Stimulated activated CD4-positive, alpha-beta T cell treated with anti-CD3 and anti-CD28 coated beads, Interleukin-12 subunit alpha, Interleukin-12 subunit beta, amount 100 ng/mL, for 48 hours (primary cell): ENCODE results near the gene LOC101059915.
A peak's percentile ranks its signal among the peaks of the same experiment; 100 is the strongest.
"Not testable (repeated sequence)": the region's sequence is repeated elsewhere in the genome, so short reads cannot be mapped to it uniquely, and the experiment has no call there.

Experiments
- DNase-seq, 3 donors: peaks; one replicate each; pipeline ENCODE4 v3.0.0-alpha.2; 2020; ENCODE audit warnings: low read depth in 2 of 3, low spot score in 1 of 3

LOC101059915 gene

GRCh38 chrX:71638409-71638808, 28.9 kb upstream of the LOC101059915 start:
- DNase-seq, result no peak

GRCh38 chrX:71640002-71640401, 27.3 kb upstream of the LOC101059915 start:
- DNase-seq, result no peak

GRCh38 chrX:71644406-71644805, 22.9 kb upstream of the LOC101059915 start:
- DNase-seq, result not testable (repeated sequence)

- no peak for DNase-seq
Measured at GRCh38 chrX:71650333-71650969, 16.9 kb upstream of the LOC101059915 start.

GRCh38 chrX:71652405-71652804, 14.9 kb upstream of the LOC101059915 start:
- peak in 1 of 3 donors; percentile 78 for DNase-seq

- DNase-seq, result no peak
Measured at GRCh38 chrX:71653344-71653743, 14.0 kb upstream of the LOC101059915 start.

GRCh38 chrX:71657267-71657666, 10.1 kb upstream of the LOC101059915 start:
- no peak for DNase-seq

GRCh38 chrX:71659342-71659741, 8.0 kb upstream of the LOC101059915 start:
- no peak for DNase-seq

GRCh38 chrX:71659959-71660358, 7.4 kb upstream of the LOC101059915 start:
- DNase-seq, result no peak

- DNase-seq, result no peak
Measured at GRCh38 chrX:71660562-71661416, 6.6 kb upstream of the LOC101059915 start.

- DNase-seq, result no peak
Measured at GRCh38 chrX:71661919-71662318, 5.4 kb upstream of the LOC101059915 start.

GRCh38 chrX:71662654-71663053, 4.7 kb upstream of the LOC101059915 start:
- not testable (repeated sequence) for DNase-seq

- DNase-seq, result peak; percentile 44 to 55 (median 51)
Measured at GRCh38 chrX:71663238-71663637, 4.1 kb upstream of the LOC101059915 start.

- not testable (repeated sequence) for DNase-seq
Measured at GRCh38 chrX:71664202-71664601, 3.1 kb upstream of the LOC101059915 start.

GRCh38 chrX:71664889-71665491, 2.4 kb upstream of the LOC101059915 start:
- no peak for DNase-seq

- no peak for DNase-seq
Measured at GRCh38 chrX:71665747-71666146, 1.6 kb upstream of the LOC101059915 start.

- DNase-seq, result no peak
Measured at GRCh38 chrX:71666240-71667223, 814 bp upstream of the LOC101059915 start.

- no peak for DNase-seq
Measured at GRCh38 chrX:71668248-71668595, 876 bp downstream of the LOC101059915 start.

- DNase-seq, result no peak
Measured at GRCh38 chrX:71669492-71669891, 2.1 kb downstream of the LOC101059915 start.

GRCh38 chrX:71669947-71670346, 2.6 kb downstream of the LOC101059915 start:
- not testable (repeated sequence) for DNase-seq
